DMS53 treated with DMSO at 0.1 percent for 48 hours (cell line): ENCODE results near the gene ACLY.
"Not testable (repeated sequence)": the region's sequence is repeated elsewhere in the genome, so short reads cannot be mapped to it uniquely, and the experiment has no call there.

Experiments used
- DNase-seq: peaks from one replicate; lab custom pipeline; 2025; ENCODE audit not compliant: unreplicated experiment; lab: John Stamatoyannopoulos, UW

ACLY gene

GRCh38 chr17:41835800-41836549, 82.8 kb downstream of the ACLY start, which contains the start of gene NT5C3B:
TSS of gene NT5C3B (minus strand) at chr17:41836232. CDS start at chr17:41836193, 39 bp downstream.
- DNase-seq = no peak

- DNase-seq = no peak
Observed at GRCh38 chr17:41835214-41835799, 83.4 kb downstream of the ACLY start.

GRCh38 chr17:41829961-41830360, 88.8 kb downstream of the ACLY start:
- DNase-seq = not testable (repeated sequence)

- no peak for DNase-seq
Observed at GRCh38 chr17:41825175-41825845, 93.4 kb downstream of the ACLY start.

GRCh38 chr17:41824086-41824485, 94.7 kb downstream of the ACLY start:
- no peak for DNase-seq

GRCh38 chr17:41823580-41823979, 95.2 kb downstream of the ACLY start:
- no peak for DNase-seq

GRCh38 chr17:41823141-41823524, 95.6 kb downstream of the ACLY start:
- no peak for DNase-seq

- DNase-seq = no peak
Observed at GRCh38 chr17:41822216-41823140, 96.3 kb downstream of the ACLY start.

- DNase-seq = no peak
Observed at GRCh38 chr17:41821776-41822175, 97.0 kb downstream of the ACLY start.

- DNase-seq = no peak
Observed at GRCh38 chr17:41818024-41818423, 100.7 kb downstream of the ACLY start.
